Measurements from ENCODE around the gene DHX30. TPM values are rescaled to one million over a fixed set of nuclear protein-coding genes. Genes with fewer than 3 reads are reported as not detected.
"Not testable (repeated sequence)": the region's sequence is repeated elsewhere in the genome, so short reads cannot be mapped to it uniquely, and the experiment has no call there.

Gene DHX30, protein sequence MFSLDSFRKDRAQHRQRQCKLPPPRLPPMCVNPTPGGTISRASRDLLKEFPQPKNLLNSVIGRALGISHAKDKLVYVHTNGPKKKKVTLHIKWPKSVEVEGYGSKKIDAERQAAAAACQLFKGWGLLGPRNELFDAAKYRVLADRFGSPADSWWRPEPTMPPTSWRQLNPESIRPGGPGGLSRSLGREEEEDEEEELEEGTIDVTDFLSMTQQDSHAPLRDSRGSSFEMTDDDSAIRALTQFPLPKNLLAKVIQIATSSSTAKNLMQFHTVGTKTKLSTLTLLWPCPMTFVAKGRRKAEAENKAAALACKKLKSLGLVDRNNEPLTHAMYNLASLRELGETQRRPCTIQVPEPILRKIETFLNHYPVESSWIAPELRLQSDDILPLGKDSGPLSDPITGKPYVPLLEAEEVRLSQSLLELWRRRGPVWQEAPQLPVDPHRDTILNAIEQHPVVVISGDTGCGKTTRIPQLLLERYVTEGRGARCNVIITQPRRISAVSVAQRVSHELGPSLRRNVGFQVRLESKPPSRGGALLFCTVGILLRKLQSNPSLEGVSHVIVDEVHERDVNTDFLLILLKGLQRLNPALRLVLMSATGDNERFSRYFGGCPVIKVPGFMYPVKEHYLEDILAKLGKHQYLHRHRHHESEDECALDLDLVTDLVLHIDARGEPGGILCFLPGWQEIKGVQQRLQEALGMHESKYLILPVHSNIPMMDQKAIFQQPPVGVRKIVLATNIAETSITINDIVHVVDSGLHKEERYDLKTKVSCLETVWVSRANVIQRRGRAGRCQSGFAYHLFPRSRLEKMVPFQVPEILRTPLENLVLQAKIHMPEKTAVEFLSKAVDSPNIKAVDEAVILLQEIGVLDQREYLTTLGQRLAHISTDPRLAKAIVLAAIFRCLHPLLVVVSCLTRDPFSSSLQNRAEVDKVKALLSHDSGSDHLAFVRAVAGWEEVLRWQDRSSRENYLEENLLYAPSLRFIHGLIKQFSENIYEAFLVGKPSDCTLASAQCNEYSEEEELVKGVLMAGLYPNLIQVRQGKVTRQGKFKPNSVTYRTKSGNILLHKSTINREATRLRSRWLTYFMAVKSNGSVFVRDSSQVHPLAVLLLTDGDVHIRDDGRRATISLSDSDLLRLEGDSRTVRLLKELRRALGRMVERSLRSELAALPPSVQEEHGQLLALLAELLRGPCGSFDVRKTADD
- 86.5 and 89.3 TPM in 2 replicates for total RNA-seq (2014; rRNA removed; shearing (Covaris generic))

DNA sequence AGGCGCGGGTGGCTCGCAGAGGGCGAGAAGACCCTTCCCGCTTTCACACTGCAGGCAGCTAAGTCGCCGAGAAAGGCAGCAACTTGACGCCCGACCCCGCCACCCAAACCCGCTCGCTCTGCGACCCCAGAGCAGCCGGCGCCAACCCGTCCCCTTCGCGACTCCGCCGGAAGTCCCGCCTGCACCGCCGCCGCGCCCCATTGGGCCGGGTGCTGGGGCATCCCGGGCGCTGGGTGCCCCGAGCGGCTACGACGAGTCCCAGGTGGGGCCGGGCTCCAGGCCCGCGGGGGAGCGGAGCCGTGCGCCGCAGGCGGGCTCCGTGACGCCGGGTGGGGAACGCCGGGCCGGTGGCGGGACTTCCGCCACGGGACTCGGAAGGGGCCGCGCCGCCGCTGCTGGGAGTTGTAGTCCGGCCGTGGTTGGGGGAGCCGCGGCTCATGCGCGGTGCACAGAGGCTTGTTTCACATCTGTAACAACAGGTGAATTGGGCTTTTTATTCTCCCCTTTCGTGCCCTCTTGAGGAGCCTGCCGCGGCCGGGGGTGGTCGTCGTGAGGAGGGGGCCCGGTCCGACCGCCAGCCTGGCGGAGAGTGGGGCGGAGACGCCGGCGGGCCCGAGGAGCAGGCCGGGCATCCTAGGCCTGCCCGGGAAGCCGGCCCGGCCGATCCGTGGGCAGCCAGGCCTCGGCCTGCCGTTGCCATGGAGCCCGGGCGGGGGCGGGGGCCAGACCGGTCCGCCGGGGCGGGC is at the start of gene DHX30:
DHX30 (plus strand) TSS at position 405 of the 746 bp plus-strand sequence. CDS start 7,546 bp downstream, outside the sequence.
- peak; percentile 71 for DNase-seq (ENCODE audit: low spot score)

DNA sequence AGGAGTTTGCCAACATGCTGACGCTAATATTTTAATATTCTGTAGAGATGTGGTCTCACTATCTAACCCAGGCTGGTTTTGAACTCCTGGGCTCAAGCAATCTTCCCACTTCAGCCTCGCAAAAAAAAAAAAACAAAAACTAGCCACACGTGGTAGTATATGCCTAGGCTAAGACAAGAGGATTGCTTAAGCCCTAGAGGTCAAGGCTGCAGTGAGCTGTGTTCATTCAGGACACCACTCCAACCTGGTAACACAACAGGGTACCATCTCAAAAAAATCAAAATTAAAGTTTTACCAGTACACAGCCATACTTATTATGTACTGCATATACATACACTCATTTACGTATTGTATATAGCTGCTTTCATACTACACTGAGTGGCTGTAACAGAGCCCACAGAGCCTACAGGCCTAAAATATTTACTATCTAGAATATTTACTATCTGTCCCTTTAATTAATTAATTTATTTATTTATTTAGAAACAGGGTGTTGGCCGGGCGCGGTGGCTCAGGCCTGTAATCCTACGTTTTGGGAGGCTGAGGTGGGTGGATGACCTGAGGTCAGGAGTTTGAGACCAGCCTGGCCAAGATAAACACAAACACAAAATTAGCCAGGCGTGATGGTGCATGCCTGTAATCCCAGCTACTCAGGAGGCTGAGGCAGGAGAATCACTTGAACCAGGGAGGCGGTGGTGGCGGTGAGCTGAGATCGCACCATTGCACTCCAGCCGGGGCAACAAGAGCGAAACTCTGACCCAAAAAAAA is 44.5 kb upstream of the DHX30 start:
- no peak for DNase-seq (ENCODE audit: low spot score)

DNA sequence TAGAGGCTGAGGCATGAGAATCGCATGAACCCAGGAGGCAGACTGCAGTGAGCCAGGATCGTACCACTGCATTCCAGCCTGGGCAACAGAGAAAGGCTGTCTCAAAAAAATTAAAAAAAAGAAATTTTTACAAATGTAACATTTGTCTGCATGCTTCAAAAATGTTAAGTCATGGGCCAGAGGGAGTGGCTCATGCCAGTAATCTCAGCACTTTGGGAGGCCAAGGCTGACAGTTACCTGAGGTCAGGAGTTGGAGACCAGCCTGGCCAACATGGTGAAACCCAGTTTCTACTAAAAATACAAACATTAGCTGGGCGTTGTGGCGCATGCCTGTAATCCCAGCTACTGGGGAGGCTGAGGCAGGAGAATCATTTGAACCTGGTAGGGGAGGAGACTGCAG is 42.7 kb upstream of the DHX30 start:
- DNase-seq (ENCODE audit: low spot score), result not testable (repeated sequence)

DNA sequence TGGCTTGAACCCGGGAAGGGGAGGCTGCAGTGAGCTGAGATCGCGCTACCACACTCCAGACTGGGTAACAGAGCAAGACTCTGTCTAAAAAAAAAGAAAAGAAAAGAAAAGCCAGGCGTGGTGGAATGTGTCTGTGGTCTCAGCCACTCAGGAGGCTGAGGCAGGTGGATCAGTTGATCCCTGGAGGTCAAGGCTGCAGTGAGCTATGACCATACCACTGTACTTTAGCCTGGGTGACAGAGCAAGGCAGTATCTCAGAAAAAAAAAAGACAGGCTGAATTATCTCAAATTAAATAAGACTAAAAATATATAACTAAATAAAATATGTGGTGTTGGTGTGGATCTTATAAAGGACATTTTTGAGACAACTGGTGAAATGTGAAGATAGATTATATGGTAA is 41.9 kb upstream of the DHX30 start:
- no peak for DNase-seq (ENCODE audit: low spot score)

DNA sequence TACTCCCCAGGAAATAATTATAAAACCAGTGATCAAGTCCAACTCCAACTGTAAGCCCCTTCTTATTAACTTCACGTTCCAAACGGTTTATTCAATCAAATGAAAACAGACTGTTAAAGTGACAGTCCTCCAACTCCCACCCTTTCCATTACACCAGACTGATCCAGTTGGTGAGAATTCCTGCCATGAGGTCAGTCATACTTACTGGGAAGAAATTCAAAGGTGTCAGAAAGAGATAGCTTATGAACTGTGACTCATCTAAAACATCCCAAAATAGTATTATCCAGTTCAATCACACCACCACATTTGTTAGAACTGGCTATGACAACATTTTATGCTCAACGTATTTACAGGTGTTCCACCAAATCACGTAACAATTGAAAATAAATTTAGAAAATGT is 40.7 kb upstream of the DHX30 start:
- DNase-seq (ENCODE audit: low spot score), result no peak

DNA sequence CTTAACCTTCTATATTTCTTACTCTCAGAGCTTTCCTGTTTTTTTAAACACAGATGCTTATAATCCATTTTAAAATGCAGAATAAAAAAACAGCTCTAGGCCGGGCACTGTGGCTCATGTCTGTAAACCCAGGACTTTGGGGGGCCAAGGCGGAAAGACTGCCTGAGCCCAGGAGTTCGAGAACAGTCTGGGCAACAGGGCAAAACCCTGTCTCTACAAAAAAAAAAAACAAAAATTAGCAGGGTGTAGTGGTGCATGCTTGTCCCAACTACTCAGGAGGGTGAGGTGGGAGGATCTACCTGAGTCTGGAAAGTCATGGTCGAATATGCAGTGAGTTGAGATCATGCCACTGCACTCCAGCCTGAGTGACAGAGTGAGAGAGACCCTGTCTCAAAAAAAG is 36.8 kb upstream of the DHX30 start:
- no peak for DNase-seq (ENCODE audit: low spot score)

DNA sequence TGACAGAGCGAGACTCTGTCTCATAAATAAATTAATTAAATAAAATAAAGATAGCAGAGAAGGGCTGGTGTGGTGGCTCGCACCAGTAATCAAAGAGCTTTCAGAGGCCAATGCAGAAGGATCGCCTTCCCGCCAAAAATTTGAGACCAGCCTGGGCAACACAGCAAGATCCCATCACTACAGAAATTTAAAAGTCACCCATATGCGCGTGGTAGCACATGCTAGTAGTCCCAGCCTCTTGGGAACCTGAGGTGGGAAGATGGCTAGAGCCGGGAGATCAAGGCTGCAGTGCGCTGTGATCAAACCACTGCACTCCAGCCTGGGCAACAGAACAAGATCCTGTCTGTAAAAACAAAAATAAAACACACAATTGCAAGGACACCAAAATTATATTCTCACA is 30.9 kb upstream of the DHX30 start:
- DNase-seq (ENCODE audit: low spot score), result no peak

DNA sequence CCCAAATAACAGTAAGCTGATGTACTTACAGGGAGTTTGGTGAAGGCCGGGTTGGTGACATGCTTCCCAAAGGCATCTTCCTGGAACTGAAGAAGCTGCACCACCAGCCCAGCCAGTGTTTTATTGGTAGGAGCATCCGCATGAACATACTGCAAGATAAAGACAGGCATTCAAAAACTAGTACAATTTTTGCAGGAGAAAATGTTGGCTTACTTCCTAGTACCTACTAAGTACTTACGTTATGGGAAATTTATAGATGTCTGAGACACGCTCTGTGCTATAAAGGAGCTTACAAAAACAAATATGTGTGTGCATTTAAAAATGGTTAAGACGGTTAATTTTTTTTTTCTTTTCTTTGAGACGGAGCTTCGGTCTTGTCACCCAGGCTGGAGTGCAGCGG is 30.1 kb upstream of the DHX30 start:
- no peak for DNase-seq (ENCODE audit: low spot score)

DNA sequence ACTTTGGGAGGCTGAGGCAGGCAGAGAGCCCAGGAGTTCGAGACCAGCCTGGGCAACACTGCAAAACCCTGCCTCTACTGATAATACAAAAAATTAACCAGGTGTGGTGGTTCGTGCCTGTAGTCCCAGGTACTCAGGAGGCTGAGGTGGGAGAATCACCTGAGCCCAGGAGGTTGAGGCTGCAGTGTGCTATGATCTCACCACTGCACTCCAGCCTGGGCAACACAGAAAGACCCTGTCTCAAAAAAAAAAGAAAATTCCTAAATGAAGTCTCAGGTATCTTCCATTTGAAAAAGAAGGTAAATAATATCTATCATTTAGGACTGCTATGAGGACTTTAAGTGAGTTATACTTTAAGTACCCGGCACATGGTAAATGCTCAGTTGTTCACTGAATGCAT is 24.2 kb upstream of the DHX30 start:
- no peak for DNase-seq (ENCODE audit: low spot score)

DNA sequence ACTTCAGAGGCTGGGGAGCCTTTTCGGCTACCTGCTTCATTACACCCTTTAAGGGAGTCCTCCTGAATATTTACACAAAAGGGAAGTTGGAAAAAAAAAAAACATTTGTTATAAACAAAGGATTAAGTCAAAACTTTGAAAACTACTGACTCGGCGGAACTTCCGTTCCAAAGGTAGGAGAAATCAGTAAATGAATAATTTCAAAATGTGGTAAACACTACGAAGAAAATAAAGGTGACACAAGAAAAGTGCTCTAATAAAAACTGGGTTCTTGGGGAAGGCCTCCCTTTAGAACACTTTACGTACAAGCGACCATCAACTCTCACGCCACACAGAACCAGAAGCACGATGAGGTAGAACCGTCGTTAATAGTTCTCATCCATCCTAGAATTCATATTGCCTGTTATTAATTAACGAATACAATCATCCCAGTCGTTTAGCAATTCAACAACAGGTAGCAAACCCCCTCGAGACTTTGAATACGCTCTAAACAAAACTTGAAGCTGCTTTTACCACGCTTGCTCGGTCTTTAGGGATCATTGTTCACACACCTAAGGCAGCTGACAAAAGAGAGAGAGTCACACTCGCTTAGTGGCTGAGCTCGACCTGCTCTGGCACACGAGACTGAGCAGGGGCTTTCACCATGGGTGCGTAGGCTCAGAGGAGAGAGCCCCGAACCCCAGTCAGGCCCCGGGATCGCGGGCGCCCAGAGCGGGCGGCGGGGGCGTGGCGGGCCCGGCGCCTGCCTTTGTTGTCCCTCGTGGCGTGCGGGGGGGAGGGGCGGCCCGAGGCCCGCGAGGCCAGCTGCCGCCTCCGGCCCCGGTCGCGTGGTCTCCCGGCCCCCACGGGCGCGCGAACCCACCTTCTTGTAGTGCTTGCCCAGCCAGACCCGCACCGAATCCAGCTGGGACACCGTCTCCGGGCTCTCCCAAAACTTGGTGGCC is 21.9 kb upstream of the DHX30 start:
- DNase-seq (ENCODE audit: low spot score), result peak; percentile 61

DNA sequence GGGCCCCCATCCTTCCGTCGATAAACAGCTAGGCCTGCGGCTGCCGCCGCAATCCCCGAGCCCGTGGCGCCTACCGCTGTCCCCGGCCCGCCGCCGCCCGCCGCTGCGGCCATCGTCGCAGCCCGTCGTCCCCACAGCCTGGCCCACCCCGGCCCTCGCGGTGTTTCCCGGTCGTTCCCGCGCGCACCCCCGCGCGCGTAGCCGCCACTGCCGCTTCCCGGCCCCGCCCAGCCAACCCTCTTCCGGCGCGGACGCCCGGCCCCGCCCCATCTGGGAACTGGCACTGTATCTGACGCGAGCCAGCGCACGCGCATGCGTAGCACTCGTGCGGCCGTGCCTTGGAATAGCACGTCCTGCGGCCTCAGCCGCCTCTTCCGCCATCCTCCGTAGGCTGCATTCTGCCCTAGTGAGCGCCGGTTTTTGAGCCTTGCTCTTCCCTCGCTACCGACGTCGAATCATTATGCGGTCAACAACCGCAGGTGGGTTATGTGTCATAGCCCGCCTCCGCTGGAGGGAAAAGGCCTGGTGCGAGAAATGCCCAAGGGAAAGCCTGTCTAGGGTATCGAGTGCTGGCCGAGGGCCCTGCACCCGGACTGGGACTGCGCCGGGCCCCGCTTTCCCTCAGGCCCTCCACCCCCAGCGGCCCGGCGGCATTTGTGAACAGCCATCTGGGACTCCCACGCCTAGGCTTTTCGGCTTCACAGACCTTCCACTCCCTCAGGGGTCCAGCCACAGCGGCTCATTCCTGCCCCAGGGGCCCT is 21.1 kb upstream of the DHX30 start, which contains the start of gene SMARCC1:
SMARCC1 (minus strand) TSS at position 209 of the 761 bp plus-strand sequence; CDS start at position 113, 96 bp downstream.
- peak; percentile 95 for DNase-seq (ENCODE audit: low spot score)

DNA sequence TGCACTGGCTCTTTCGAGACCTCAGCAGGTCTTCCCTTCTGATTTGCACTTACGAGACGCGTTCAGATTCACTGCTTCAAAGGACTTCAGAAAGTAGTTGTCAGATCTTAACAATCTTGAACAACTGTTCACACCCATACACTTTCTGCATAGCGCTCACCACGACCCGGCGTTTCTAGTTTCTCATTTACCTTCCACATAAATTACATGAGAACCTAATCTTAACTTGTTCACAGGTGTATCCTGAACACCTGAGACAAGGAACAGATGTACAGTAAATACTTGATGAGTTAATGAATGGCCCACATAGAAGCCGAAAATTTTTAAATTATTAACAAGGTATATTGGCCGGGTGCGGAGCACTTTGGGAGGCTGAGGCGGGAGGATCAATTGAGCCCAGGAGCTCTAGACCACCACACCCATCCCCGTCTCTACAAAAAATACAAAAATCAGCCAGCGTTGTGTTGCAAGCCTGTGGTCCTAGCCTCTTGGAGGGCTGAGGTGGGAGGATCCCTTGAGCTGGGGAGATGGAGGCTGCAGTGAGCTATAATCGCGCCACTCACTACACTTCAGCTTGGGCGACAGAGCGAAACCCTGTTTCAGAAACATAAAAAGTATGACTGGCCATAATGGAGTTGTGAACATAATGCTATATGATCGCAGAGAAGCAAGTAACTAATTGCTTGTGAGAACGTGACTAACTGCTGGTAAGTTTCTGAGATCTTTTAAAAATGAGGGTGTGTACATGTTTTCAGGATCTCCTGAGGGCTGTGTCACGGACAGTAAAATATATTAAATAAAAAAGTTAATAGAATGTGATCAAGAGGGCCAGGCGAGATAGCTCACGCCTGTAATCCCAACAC is 20.3 kb upstream of the DHX30 start:
- no peak for DNase-seq (ENCODE audit: low spot score)

DNA sequence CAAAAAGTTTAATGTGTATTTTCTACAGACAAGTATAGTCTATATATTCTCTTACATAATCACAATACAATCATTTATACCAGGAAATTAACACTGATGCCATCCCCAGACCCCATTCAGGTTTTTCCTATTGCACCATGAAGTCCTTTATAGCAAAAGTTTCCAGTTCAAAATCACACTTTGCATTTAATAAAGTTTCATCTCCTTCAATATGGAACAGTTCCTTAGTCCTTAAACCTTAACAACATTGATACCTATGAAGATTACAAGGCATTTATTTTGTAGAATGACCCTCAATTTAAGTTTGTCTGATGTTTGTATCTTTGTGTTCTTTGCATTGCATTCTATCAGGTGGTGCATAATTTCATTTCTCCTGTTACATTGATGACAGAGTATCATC is 19.3 kb upstream of the DHX30 start:
- no peak for DNase-seq (ENCODE audit: low spot score)

DNA sequence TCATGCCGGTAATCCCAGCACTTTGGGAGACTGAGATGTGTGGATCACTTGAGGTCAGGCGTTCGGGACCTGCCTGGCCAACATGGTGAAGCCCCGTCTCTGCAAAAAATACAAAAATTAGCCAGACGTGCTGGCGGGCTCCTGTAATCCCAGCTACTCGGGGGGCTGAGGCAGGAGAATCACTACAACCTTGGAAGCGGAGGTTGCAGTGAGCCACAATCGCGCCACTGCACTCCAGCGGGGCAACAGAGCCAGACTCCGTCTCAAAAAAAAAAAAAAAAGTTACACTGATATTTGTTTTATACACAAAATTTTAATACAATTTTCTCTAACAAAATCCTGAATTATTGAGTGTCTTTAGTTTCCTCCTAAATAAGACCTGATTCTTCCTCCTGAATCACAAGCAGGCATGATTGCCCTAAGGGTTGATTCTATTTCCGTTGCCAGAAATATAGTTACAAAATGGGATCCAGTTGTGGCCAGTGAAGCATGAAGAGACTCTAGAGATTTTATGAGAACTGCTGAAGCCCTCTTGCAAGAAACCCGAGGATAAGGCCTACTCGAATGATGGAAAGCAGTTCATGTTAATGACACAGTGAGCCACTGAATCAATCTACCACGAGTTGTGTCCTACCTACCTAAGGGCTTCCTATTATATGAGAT is 11.6 kb upstream of the DHX30 start:
- no peak for DNase-seq (ENCODE audit: low spot score)

DNA sequence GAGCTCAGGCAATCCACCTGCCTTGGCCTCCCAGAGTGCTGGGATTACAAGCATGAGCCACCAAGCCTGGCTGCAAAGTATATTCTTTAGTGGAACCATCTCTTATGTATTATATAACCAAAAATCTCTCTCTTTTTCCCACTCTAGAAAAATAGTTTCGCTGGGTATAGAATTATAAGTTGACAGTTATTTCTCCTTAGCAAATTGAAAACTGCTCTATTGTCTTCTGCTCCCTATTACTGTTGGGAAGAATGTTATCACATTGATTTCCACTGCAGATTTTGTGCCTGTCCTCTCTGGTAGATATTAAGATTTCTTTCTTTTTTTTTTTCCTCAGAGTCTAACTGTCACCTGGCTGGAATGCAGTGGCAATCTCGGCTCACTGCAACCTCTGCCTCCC is 10.2 kb upstream of the DHX30 start:
- DNase-seq (ENCODE audit: low spot score), result no peak

DNA sequence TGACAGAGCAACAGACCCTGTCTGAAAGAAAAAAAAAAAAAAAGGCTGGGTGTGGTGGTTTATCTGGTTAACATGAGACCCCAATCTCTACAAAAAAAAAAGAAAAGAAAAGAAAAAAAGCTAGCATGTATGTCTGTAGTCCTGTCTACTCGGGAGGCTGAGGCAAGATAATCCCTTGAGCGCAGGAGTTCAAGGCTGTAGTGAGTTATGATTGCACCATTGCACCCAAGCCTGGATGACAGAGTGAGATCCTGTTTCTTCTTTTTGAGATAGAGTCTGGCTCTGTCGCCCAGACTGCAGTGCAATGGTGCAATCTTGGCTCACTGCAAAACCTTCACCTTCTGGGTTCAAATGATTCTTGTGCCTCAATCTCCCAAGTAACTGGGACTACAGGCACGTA is 8.4 kb upstream of the DHX30 start:
- DNase-seq (ENCODE audit: low spot score), result no peak

DNA sequence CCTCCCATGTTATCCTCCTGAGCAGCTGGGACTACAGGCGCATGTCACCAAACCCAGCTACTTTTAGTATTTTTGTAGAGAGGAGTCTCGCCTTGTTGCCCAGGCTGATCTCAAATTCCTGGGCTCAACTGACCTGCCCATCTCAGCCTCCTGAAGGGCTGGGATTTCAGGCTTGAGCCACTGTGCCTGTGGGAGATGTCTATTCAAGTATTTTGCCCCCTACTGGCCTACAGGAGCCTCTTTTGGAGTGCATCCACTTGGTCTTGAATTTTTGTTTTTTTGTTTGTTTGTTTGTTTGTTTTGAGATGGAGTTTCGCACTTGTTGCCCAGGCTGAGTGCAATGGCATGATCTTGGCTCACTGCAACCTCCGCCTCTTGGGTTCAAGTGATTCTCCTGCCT is 3.2 kb upstream of the DHX30 start:
- no peak for DNase-seq (ENCODE audit: low spot score)

Measured in HT-29 (cell line).